ENCODE data around the gene SGIP1. TPM values are rescaled to one million over a fixed set of nuclear protein-coding genes. Genes with fewer than 3 reads are reported as not detected.
A peak's percentile ranks its signal among the peaks of the same experiment; 100 is the strongest.

Gene SGIP1
- total RNA-seq, 2 donors from 2014 or later: 0.59 to 38.4 TPM

GRCh38 chr1:66699213-66699612 lies 165.3 kb downstream of the SGIP1 start:
- no peaks in the 10 kb centered on the region for H3K36me3 ChIP-seq
- no peaks in the 10 kb centered on the region for H3K27me3 ChIP-seq (replicated peaks; ENCODE audit: insufficient read depth)
- no peaks in the 10 kb centered on the region for H3K9me3 ChIP-seq
- intact Hi-C loops (cut with DNase I): no loop called here
- H3K4me1 ChIP-seq (replicated peaks): no peaks in the 10 kb centered on the region
- no peak for DNase-seq (ENCODE audit: low spot score)
- TF ChIP-seq, protein P1, sequence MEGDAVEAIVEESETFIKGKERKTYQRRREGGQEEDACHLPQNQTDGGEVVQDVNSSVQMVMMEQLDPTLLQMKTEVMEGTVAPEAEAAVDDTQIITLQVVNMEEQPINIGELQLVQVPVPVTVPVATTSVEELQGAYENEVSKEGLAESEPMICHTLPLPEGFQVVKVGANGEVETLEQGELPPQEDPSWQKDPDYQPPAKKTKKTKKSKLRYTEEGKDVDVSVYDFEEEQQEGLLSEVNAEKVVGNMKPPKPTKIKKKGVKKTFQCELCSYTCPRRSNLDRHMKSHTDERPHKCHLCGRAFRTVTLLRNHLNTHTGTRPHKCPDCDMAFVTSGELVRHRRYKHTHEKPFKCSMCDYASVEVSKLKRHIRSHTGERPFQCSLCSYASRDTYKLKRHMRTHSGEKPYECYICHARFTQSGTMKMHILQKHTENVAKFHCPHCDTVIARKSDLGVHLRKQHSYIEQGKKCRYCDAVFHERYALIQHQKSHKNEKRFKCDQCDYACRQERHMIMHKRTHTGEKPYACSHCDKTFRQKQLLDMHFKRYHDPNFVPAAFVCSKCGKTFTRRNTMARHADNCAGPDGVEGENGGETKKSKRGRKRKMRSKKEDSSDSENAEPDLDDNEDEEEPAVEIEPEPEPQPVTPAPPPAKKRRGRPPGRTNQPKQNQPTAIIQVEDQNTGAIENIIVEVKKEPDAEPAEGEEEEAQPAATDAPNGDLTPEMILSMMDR (IDR thresholded peaks at IDR 0.05): no peak
- TF ChIP-seq POLR2AphosphoS5 (IDR thresholded peaks at IDR 0.05): no peak
- no peak for TF ChIP-seq POLR2A (IDR thresholded peaks at IDR 0.05)
- no peak overlapping the region for H3K4me3 ChIP-seq
- 77% methylated on average over 5 of the region's 5 CpGs for WGBS
- no peak overlapping the region for H3K27ac ChIP-seq

DNA sequence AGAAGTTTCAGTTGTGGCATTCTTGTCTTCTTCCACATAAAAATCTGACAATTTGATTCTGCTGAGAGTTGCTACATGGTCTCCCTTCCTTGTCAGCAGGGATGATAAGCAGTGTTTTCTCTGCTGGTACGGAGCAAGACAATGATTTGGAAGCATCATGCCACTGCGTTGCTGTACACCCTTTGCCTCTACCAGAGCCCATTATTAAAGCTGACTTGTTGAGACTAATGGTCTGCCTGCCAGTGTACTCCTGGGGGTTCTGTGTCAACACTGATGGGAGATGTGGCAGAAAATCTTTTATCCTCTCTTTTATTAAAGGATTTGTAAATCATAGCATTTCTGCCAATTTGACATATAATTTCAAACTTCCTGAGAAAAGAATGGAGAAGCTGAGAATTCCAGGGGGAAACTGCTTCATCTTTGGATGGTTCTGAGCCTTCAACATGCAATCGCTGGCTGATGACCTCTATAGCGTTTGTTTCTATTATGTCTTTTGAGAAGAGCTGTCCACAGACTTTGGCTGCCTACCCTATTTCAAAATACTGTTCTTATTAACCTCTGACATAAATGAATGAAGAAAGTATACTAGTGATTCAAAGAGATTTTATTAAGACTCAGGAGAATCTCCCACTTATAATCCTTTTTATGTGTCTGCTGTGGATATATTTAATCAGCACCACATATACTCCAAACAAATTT lies 170.4 kb downstream of the SGIP1 start:
- Histone ChIP-seq H3K36me3 (no peaks in the 10 kb centered on the region), H3K27ac (peak overlapping the region in 1 of 2 donors; percentile 20), H3K27me3 (replicated peaks; ENCODE audit: insufficient read depth) (no peaks in the 10 kb centered on the region), H3K9me3 (no peaks in the 10 kb centered on the region), H3K4me3 (no peak overlapping the region), H3K4me1 (replicated peaks) (peaks cover 5% of the 10 kb centered on the region)
- TF ChIP-seq, protein P1 (IDR thresholded peaks at IDR 0.05): no peak
- no peak for TF ChIP-seq POLR2AphosphoS5 (IDR thresholded peaks at IDR 0.05)
- no peak for TF ChIP-seq POLR2A (IDR thresholded peaks at IDR 0.05)
- DNase-seq (ENCODE audit: low spot score): no peak
- intact Hi-C loops (cut with DNase I): no loop called here
- WGBS: 81% methylated on average over 4 of the region's 4 CpGs

DNA sequence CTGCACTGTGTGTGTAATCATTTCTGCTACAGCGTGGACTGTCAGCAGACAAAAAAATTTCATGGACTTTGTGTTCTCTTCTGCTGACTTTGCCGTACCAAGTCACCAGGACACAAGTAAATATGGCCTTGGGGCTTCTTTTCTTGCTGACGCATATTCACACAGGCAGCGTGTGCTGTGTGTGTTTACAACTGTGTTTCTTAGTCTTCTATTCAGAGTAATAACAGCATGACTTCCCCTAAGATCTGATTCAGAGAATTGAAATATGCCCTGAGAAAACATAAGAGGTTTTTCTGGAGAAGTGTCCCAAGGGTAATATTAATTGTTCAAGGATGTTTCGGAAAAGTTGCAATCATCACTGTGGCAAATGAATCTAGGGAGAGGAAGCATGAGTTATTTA lies 171.2 kb downstream of the SGIP1 start:
- peak overlapping the region in 1 of 2 donors; percentile 48 for H3K27ac ChIP-seq
- WGBS: 41% methylated on average over 5 of the region's 5 CpGs

DNA sequence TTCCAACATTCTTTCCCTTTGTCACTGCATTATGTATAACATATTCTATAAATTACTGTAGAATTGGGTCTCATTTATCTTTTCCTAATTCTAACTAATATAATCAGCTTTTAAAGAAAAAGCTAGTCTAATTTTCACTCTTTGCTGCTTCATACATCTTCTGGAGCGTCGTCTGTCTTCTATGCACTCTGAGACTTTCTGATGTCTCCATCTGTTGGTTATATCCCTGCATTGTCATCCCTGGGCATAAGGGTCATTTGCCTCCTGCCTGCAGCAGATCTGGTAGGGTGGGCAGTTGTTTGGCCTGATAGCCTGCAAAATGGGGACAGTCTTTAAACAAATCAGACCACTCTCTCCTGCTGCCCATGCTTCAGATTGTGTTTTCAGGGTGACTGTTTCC lies 177.5 kb downstream of the SGIP1 start:
- no peaks in the 10 kb centered on the region for H3K36me3 ChIP-seq
- DNase-seq (ENCODE audit: low spot score): no peak
- no peaks in the 10 kb centered on the region for H3K9me3 ChIP-seq
- WGBS: 64% methylated on average over 2 of the region's 2 CpGs
- H3K27me3 ChIP-seq (replicated peaks; ENCODE audit: insufficient read depth): no peaks in the 10 kb centered on the region
- TF ChIP-seq, protein P1 (IDR thresholded peaks at IDR 0.05): no peak
- TF ChIP-seq POLR2AphosphoS5 (IDR thresholded peaks at IDR 0.05): no peak
- TF ChIP-seq POLR2A (IDR thresholded peaks at IDR 0.05): no peak
- H3K27ac ChIP-seq: no peak overlapping the region
- H3K4me3 ChIP-seq: no peak overlapping the region
- H3K4me1 ChIP-seq (replicated peaks): no peaks in the 10 kb centered on the region
- intact Hi-C loops (cut with DNase I): no loop called here

More for the DNA sequence above, 171.2 kb downstream of the SGIP1 start:
- Histone ChIP-seq H3K27me3 (replicated peaks; ENCODE audit: insufficient read depth) (no peaks in the 10 kb centered on the region), H3K4me1 (replicated peaks) (peaks cover 5% of the 10 kb centered on the region), H3K4me3 (no peak overlapping the region), H3K9me3 (no peaks in the 10 kb centered on the region), H3K36me3 (no peaks in the 10 kb centered on the region)
- DNase-seq (ENCODE audit: low spot score): peak; percentile 52
- TF ChIP-seq POLR2AphosphoS5 (IDR thresholded peaks at IDR 0.05): peak; percentile 88
- TF ChIP-seq, protein P1 (IDR thresholded peaks at IDR 0.05): no peak
- intact Hi-C loops (cut with DNase I): no loop called here

- Histone ChIP-seq H3K4me3 (no peak overlapping the region), H3K36me3 (no peaks in the 10 kb centered on the region), H3K4me1 (replicated peaks) (no peaks in the 10 kb centered on the region), H3K27ac (no peak overlapping the region), H3K9me3 (no peaks in the 10 kb centered on the region), H3K27me3 (replicated peaks; ENCODE audit: insufficient read depth) (no peaks in the 10 kb centered on the region)
- 51% methylated on average over 2 of the region's 2 CpGs for WGBS
- intact Hi-C loops (cut with DNase I): no loop called here
- DNase-seq (ENCODE audit: low spot score): no peak
- TF ChIP-seq, protein P1 (IDR thresholded peaks at IDR 0.05): no peak
- no peak for TF ChIP-seq POLR2A (IDR thresholded peaks at IDR 0.05)
- no peak for TF ChIP-seq POLR2AphosphoS5 (IDR thresholded peaks at IDR 0.05)
Observed at GRCh38 chr1:66712839-66713238, 178.9 kb downstream of the SGIP1 start.

Measured in prostate gland (tissue), 2 donors.